GM15510 (cell line): ENCODE data around the gene LRRC43.

ENCODE experiments used
- POLR2A ChIP-seq: IDR thresholded peaks from 3 replicates; pipeline ENCODE4 v1.6.1; 2011; ENCODE audit warnings: borderline replicate concordance; ENCODE audit not compliant: insufficient read length; ENCODE audit errors: extremely low read depth

LRRC43 gene

GRCh38 chr12:122182887-122183587 lies at the start of gene LRRC43:
TSS of gene LRRC43 (plus strand) at chr12:122183123. CDS start at chr12:122183145, 22 bp downstream.
- TF ChIP-seq POLR2A = no peak

GRCh38 chr12:122133192-122133950 lies 49.6 kb upstream of the LRRC43 start:
- no peak for TF ChIP-seq POLR2A

GRCh38 chr12:122135437-122136031 lies 47.4 kb upstream of the LRRC43 start:
- TF ChIP-seq POLR2A = no peak

- TF ChIP-seq POLR2A = no peak
These were observed 45.7 kb upstream of the LRRC43 start for GRCh38 chr12:122137229-122137628.

DNA sequence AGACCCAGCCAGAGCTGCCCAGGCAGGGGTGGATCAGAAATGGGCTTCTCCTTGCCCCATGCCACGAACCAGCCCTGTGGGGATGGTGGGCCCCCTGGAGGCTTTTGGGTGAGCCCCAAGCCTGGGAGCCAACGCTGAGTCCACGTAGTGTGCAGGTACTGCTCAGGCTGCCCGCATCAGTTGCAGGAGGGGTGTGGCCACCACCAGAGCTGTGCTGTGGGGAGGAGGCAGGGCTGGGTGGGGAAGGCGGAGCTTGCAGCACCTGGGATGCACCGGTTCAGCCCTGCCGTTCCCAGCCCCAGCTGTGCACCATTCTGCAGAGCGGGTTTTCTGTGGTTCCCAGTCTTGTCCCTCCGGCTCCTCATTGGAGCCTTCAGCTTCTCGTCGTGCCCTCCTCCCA lies 45.2 kb upstream of the LRRC43 start:
- no peak for TF ChIP-seq POLR2A

- TF ChIP-seq POLR2A = no peak
These were observed 44.7 kb upstream of the LRRC43 start for GRCh38 chr12:122138181-122138580.

DNA sequence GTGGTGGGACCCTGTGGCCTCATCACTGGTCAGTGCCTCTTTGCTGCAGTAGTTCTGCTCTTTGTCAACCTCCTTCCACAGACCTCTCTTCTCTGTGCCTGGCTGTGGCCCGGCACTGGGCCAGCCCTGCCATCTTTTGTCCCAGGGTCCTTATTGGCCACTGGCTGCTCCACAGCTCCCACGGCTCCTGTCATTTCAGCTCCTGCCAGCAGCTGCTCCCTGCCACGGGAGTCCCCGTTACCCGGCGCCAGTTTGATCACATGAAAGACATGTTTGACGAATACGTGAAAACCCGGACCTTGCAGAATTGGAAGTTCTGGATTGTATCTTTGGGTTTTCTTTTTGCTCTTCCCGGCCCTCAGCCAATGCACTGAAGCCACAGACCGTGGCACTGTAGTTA lies 44.3 kb upstream of the LRRC43 start:
- TF ChIP-seq POLR2A = no peak

DNA sequence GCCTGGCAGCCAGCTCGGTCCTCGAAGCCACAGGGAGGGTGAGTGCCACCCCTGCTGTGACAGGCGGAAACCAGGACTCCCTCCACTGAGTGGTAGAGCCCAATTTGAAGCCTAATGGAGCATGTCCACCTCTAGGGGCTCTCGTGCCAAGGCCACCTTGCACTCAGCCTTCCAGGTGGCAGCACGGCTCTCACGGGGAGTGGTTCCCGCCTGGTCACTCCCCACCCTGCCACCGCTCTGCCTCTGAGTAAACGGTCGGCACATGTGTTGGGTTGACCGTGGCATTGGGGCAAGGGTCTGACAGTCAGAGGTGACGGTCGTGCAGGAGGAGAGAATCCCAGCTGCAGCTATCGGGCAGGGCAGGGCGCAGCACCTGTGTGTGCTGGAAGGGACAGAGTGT lies 43.7 kb upstream of the LRRC43 start:
- no peak for TF ChIP-seq POLR2A

GRCh38 chr12:122139941-122140340 lies 43.0 kb upstream of the LRRC43 start:
- TF ChIP-seq POLR2A = no peak

GRCh38 chr12:122140467-122141257 lies 42.3 kb upstream of the LRRC43 start:
- TF ChIP-seq POLR2A = no peak

DNA sequence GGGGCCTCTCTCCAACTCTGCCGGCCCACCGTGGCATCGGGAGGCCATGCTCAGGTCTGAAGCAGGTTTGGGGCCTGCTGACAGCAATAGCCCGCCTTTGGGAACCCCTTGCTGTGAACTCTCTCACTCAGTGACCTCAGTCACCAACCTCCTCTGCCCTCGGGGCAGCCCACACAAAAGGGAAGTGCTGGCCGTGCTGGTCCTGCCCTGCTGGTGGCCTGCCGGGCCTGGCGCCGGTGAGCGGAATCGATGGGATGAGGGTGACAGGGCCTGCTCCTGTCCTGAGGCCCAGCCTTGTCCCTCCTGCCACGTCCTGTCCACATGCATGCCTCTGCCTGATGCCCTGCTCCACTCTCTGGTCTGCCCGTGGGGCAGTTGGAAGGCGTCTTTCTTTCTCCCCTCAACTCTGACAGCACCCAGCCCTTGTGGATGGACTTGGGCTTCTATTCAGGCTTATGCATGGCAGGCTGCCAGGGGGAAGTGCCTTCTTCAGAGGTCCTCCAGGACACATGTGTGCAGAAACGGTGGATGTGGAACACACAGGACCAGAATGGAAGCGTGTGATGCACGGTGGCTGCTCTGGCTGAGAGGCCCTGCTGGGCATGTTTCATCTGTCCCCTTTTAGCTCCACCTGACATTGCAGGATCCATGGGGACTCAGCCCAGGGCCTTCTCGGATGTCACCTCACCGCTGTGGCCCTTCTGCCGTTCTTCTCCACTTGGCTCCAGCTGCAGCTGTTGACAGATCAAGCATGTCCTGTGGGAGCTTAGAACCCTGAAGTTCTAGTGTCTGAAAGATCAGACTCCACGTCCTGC lies 40.8 kb upstream of the LRRC43 start:
- no peak for TF ChIP-seq POLR2A

- TF ChIP-seq POLR2A = no peak
These were observed 40.1 kb upstream of the LRRC43 start for GRCh38 chr12:122142857-122143256.

DNA sequence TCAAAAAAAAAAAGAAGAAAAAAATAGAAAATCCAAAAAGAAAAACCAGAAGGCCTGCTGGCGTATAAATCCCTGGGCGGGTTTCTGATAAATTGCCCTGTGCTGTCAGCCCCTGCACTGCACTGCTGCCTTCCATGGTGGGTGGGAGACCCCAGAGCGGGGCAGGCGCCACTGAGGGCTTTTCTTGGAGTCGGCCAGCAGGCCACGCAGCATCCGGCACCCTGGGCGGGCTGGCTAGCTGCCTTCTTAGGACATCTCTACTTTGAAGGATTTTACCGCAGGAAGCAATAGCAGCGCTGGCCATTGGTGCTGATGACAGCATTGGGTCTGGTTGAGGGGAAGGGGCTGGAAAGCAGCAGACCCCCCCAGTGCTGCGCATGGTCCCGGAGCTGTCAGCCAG lies 38.0 kb upstream of the LRRC43 start:
- TF ChIP-seq POLR2A = no peak
